ENCODE measurements around the gene MGMT.

Gene MGMT

DNA sequence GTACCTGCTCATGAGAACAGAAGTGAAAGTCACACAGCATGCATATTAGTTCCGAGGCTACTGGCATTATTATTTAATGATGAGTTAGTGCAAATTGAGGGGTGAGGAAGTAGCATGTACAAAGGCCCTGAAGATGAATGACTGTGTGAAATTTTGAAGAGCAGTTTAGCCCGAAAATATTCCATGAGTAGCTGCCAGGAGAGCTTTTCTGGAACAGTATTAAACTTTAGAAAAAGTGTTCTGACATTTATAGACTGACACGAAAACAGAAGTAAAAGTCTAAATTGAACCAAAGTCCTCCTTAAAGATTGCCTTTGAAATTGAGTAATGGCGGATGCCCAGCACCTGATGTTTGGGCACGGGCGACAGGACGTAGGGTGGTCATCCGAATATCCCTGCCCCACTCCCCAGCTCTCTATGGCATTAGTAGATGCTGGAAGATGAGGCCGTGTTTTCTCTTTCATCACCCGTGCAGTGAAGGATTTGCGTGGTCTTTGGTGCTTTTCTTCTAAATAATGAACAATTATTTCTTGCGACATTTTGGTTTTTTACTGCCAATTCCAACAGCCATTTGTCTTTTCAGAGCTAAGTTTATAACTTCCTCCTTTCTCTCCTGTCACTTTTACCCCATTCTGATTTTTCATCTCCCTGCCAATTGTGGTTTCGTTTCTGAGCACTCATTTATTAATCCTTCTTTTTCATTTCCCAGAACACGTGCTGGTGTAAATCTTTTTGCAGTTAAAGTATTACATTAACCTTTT lies 192.6 kb downstream of the MGMT start:
- DNase-seq, result peak; percentile 2

DNA sequence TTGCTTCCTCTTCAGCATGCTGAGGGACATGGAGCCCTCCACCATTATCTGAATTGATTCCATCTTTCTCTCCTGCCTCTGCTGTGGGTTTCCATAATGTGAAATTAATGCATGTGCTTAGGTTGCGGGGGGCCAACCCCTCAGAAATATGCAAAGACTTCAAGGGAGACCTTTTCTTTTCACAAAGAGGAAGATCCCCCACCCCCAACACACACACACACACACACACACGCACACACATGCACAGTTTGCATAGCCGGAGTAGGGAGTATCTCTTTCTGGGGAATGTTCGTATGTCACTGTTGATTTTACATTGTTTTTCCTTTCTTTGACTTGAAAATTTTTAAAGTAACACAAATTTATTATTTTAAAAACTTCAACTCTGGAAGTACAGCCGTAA lies 193.5 kb downstream of the MGMT start:
- DNase-seq, result peak; percentile 9

GRCh38 chr10:129662426-129662825 lies 195.4 kb downstream of the MGMT start:
- DNase-seq, result peak; percentile 4

DNA sequence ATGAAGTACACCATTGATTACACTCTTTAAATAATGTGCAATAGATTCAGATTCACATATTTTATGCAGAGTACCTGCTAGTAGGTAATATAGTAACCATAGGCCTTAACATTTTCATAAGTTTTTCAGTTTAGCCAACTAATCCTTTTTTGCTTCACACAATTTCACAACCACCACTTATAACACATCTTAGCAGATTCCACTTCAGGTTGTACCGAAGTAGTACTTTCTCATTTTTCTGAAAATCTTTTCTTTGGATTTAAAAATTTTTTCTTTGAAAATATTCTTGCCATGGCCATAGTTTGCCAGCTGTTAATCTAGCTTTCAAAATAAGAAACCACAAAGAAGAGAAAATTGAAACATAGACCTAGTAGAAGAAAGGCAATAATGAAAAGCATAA lies 203.1 kb downstream of the MGMT start:
- DNase-seq, result no peak

GRCh38 chr10:129673292-129673691 lies 206.3 kb downstream of the MGMT start:
- DNase-seq, result no peak

DNA sequence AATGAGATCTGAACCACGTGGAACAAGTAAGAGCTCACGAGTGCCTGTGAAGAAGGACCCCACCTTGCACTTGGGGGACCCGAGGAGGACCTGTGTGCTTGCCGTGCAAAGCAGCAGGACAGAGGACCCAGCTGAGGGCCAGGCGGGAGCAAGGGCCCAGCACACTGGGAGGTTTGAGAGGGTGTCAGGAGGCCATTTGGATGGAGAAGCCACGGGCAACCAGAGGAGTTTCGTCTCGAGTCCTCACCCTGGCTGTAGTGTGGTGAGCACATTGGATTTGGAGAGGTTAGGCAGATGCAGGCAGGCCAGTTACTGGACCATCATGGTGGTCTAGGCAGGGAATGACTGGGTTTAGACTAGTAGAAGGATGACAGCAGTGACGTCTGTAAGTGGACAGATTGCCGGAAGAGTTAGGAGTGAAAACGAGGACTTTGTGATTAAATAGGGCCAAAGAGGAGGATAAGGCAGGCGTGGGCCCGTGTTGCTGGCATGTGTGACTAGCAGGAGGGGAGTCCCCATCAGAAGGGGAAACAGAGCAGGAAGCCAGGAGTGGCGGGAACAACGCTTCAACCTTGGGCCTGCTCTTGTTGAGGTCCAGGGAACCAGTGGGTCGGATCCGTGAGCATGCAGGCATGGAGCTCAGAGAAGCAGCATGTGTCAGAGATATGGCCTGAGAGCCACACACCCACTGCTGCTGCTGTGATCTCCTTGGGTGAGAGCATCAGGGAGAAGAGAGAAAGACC lies 208.2 kb downstream of the MGMT start:
- DNase-seq, result no peak

DNA sequence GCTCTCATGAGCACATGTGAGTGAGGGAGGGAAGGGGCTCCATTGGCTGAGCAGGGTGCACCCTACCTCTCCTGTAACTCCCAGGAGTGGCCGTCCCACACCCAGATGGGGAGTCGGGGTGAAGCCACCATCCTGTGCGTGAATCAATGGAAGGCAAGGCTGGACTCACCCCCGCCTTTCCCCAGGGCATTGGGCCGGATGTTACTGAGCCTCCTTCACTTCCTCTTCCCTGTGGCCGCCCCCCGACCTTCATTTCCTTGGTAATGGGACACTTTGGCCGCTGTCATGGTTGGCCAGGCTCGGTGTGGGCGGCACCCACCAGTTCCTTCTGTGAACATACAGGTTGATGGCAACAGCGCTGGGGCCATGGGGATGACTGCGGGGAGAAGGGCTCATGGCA lies 209.0 kb downstream of the MGMT start:
- no peak for DNase-seq

DNA sequence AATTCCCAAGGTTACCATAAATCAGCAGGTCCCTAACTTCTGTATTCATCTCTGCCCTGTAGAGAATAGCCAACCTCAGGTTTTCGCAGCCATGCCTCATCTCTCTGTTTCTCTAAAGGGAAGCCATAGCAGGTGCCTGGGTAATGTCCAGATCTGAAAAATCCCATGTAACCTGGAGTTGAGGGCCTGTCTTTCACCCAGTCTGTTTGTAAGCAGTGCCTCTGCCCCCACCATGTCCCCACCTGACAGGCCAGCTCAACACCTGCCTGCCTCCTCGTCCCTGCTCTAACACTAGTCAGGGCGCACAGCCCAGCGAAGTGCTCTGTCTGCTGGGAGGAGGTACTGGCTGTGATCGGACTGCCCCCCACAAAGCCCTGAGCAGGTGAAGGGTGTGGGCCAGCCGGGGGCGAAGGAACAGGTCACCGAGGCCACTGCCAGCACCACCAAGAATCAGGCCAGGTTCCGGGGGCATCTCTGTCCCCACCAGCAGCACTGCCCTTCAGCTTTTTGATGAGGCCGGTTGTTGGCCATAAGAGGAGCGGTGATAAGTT lies 210.4 kb downstream of the MGMT start:
- no peak for DNase-seq

DNA sequence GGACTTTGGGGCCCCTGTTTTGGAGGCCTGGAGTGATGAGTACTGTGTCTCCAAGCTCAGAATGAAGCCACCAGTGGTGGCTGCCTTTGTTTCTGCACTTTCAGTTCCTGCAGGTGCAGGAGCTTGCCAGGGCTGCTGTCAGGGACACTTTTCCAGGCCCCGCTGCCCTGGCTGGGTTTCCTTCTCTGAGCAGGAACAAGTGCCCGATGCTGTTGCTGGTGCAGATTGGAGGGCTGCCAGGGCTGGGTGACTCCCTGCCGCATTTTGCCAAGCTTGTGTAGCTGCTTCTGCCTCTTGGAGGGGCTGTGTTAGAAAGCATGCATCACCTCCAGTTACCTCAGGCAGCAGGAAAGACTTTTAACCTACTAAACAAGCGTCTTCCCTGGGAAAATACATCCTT lies 211.1 kb downstream of the MGMT start:
- no peak for DNase-seq

DNA sequence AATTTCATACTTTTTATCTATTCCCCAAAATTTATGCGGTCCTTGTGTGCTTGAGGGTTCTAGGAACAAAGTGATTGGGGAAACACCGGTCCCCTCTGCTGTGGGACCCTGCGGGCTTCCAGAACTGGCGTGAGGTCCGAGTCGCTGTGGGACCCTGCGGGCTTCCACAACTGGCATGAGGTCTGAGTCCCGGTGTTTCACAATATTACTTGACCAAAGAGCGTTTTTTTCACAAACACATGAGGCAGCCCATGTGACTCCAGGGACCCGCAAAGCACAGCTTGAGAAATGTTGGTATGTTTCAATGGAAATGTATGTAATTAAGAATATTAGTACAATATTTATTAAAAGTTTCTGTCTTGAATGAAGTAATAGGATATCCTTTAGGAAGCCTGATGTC lies 212.2 kb downstream of the MGMT start:
- DNase-seq, result no peak

DNA sequence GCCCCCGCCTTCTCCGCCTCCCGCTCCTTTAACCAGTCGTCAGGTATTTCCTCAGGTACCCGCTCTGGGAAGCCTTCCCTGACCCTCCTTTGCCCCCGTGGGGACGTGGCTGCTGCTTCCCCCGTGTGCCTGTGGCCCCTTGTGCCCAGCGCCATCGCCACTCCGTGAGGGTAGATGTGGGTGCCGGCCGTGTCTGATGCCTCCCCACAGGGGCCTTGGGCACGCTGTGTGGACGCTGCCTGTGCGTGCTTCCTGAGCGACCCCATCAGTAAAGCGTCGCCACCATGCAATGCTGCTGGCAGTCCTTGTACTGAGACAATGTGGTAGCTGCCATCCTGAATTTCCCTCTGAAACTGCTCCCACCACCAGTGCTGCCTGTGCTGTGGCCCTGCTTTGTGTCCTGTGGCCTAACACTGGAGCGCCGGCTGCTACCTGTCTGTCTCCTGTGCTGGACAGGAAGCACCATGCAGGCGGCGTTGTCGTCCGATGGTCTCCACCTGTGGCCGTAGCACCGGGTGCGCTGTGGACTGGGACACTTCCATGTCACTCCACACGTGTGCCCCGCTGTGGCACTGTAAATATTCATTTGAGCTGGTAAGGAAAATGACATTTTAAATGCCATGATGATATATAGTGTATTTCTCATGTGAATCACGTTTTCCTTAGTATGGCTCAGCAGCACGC lies 213.8 kb downstream of the MGMT start:
- DNase-seq, result no peak

DNA sequence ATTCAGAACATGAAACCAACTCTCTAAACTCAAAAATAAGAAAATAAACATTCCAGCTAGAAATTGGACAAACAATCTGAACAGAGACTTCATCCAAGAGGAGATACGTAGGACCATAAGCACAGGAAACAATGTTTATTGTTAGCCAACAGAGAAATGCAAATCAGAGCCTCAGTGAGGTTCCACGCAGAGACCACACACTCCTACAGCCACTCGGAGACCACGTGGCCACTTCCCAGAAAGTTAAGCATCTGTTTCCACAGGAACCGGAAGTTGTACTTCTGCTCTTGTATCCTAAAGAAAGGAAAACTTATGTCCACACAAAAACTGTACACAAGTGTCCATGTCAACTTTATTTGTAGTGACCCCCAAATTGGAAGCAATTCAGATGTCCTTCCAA lies 214.8 kb downstream of the MGMT start:
- DNase-seq, result no peak

GRCh38 chr10:129683519-129683918 lies 216.5 kb downstream of the MGMT start:
- no peak for DNase-seq

- DNase-seq, result no peak
Observed at GRCh38 chr10:129683920-129684319, 216.9 kb downstream of the MGMT start.

GRCh38 chr10:129685271-129685670 lies 218.2 kb downstream of the MGMT start:
- DNase-seq, result no peak

DNA sequence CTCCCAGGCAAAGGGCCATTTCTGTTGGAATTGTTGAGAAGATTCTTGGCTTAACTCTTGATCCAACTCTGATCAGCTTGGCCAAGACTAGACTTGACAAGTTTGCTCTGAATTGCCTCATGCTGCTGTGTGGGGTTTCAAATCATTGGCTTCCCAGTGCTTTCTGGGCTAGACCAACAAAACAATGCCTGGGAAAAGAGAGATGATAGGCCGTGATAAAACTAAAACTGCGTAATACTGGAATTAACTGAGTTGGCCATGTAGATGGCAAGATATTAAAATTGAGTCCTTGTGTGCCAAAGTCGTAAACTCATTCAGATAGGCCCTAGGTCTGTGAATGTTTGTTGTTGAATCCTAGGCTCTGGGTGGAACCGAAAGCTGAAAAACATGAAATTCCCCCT lies 222.6 kb downstream of the MGMT start:
- DNase-seq, result no peak

GRCh38 chr10:129690248-129691070 lies 223.4 kb downstream of the MGMT start:
- no peak for DNase-seq

GRCh38 chr10:129692695-129693094 lies 225.7 kb downstream of the MGMT start:
- no peak for DNase-seq

DNA sequence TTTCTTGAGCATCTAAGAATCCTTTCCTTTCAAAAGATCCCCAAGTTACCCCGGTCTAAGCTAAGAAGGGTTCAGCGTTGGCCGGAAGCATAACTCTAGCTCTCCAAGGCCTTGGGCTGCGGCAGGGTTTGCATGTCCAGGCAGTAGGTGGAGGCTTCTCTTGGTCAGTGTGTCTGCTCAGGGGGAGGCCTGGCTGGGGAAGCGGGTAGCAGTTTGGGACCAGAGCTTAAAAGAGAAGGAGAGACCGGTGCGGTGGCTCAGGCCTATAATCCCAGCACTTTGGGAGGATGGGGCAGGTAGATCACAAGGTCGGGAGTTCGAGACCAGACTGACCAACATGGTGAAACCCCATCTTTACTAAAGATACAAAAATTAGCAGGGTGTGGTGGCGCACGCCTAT lies 226.3 kb downstream of the MGMT start:
- DNase-seq, result no peak

- no peak for DNase-seq
Observed at GRCh38 chr10:129694184-129694583, 227.1 kb downstream of the MGMT start.

- DNase-seq, result no peak
Observed at GRCh38 chr10:129694691-129695243, 227.7 kb downstream of the MGMT start.

DNA sequence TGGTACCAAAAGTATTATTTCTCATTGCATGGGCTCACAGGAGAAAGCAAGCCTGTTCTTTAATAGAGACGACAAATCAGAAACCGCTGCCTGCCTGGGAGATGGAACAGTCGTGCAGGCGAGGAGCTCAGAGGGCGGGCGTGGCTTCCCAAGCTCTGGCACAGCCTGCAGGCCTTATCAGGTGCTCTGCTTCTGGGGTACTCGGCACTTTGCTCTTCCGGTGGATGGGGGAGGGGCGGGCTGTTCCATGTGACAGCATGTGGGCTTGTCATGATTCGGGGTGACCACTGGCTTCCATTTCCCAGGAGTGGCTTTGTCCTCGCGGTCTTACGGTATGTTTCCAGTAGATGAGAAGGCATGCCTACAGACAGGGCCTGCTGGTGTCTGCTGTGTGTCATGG lies 228.6 kb downstream of the MGMT start:
- DNase-seq, result no peak
